ENCODE results near the gene ADD3.

Gene ADD3, protein sequence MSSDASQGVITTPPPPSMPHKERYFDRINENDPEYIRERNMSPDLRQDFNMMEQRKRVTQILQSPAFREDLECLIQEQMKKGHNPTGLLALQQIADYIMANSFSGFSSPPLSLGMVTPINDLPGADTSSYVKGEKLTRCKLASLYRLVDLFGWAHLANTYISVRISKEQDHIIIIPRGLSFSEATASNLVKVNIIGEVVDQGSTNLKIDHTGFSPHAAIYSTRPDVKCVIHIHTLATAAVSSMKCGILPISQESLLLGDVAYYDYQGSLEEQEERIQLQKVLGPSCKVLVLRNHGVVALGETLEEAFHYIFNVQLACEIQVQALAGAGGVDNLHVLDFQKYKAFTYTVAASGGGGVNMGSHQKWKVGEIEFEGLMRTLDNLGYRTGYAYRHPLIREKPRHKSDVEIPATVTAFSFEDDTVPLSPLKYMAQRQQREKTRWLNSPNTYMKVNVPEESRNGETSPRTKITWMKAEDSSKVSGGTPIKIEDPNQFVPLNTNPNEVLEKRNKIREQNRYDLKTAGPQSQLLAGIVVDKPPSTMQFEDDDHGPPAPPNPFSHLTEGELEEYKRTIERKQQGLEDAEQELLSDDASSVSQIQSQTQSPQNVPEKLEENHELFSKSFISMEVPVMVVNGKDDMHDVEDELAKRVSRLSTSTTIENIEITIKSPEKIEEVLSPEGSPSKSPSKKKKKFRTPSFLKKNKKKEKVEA

DNA sequence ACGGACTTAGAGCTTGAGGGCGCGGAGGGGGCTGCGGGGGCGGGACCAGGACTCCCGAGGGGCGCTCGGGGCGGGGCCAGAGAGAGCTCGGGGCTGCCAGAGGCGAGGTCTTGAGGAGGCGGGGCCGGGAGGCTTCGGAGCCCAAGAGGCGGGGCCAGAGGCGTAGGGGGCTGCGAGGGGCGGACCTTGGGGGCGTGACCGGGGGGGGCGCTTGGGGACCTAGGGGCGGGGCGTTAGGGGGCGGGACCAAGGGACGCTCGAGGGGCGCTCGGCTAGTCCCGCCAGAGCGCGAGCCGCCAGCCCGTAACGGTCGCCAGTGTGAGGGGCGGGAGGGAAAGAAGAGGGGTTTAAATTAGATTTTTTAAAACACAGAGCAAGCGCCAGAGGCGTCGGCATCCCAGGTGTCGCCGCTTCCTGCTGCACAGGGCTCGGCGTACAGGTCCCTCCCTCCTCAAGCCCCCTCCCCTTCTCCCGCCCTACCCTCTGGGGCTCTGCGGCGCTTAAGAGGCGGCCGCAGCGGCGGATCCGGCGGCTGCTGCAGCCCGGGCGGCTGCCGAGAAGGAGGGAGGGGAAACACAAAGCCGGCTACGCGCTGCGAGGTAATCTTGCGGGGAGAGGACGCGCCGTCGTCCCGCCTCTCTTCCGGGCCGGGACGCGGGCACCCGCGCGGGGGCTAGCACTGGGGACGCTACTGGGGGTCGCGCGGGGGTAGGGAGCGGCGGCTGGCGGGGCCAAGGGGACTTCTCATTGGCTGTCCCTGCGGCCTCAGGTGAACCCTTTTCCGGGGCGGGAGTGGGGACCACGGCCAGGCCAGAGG is at the start of gene ADD3:
ADD3 (plus strand) TSS at position 284 of the 817 bp plus-strand sequence. CDS start 92,670 bp downstream, outside the sequence.
- peak within 1 kb of the TSS; percentile 46 for H3K9ac ChIP-seq (ENCODE audit: low read length)
- peak within 1 kb of the TSS; percentile 66 to 95 for H3K4me3 ChIP-seq (ENCODE audit: low read depth in 1 of 2, low read length in 2 of 2)
- no peaks in the 10 kb centered on the region for H3K9me3 ChIP-seq (ENCODE audit: low read length)
- H3K27ac ChIP-seq (ENCODE audit: low read depth, low read length): peak within 1 kb of the TSS; percentile 86
- H3K4me1 ChIP-seq (ENCODE audit: insufficient read depth, low read length): peaks cover 40% of the 10 kb centered on the region
- no peaks in the 10 kb centered on the region for H3K36me3 ChIP-seq (ENCODE audit: insufficient read depth, low read length)
- H3K27me3 ChIP-seq (ENCODE audit: control insufficient read depth in 1 of 2, insufficient read depth in 2 of 2, low read length in 2 of 2): no peaks in the 10 kb centered on the region

- Histone ChIP-seq H3K4me3 (ENCODE audit: low read depth in 1 of 2, low read length in 2 of 2) (no peak overlapping the region), H3K27me3 (ENCODE audit: control insufficient read depth in 1 of 2, insufficient read depth in 2 of 2, low read length in 2 of 2) (no peaks in the 10 kb centered on the region), H3K4me1 (ENCODE audit: insufficient read depth, low read length) (no peaks in the 10 kb centered on the region), H3K9ac (ENCODE audit: low read length) (no peak overlapping the region), H3K36me3 (ENCODE audit: insufficient read depth, low read length) (no peaks in the 10 kb centered on the region), H3K27ac (ENCODE audit: low read depth, low read length) (no peak overlapping the region), H3K9me3 (ENCODE audit: low read length) (no peaks in the 10 kb centered on the region)
Observed at GRCh38 chr10:109958059-109958458, 49.7 kb upstream of the ADD3 start.

DNA sequence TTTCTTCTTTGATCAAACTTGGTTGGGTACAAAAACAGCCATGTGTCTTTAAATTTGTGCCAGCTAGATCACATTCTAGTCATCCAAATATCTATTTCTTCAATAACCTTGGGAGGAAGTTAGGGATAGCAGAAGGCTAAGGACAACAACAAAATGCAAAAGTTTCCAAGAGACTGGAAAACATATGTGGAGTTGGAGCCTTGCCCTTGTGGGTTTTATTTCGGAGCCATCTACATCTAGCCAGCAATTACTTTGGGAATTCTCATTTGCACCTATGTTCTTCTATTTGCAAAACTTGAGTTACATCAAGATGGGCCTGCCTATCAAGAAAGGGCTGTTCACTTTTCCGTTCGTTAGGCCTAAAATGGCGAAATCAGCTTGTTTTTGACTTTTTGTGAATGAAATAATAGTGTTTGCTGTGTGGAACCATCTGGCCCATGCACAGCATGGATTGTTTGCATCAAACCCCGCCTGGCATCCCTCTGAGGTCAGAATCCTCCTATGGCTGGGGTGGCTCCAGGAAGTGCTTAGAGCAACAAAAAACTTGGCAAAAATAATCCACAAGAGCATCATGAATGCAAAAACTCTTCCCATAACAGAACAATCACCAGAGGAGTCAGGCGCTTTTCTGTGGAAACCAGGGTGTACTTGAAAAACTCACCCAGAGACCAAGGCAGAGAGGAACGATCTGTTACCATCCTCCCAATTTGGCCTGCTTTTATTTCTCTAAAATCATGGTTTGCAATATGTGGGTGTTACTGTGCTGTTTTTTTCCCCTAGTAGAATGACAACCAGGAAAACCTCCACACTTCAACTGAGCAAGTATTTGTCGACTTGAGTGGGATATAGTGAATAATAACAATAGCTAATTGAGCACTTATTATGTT is 48.3 kb upstream of the ADD3 start:
- no peak overlapping the region for H3K9ac ChIP-seq (ENCODE audit: low read length)
- no peak overlapping the region for H3K27ac ChIP-seq (ENCODE audit: low read depth, low read length)
- H3K4me1 ChIP-seq (ENCODE audit: insufficient read depth, low read length): no peaks in the 10 kb centered on the region
- no peaks in the 10 kb centered on the region for H3K36me3 ChIP-seq (ENCODE audit: insufficient read depth, low read length)
- no peaks in the 10 kb centered on the region for H3K9me3 ChIP-seq (ENCODE audit: low read length)
- no peaks in the 10 kb centered on the region for H3K27me3 ChIP-seq (ENCODE audit: control insufficient read depth in 1 of 2, insufficient read depth in 2 of 2, low read length in 2 of 2)
- H3K4me3 ChIP-seq (ENCODE audit: low read depth in 1 of 2, low read length in 2 of 2): no peak overlapping the region

- no peaks in the 10 kb centered on the region for H3K4me1 ChIP-seq (ENCODE audit: insufficient read depth, low read length)
- H3K27ac ChIP-seq (ENCODE audit: low read depth, low read length): no peak overlapping the region
Observed at GRCh38 chr10:109960682-109961081, 47.1 kb upstream of the ADD3 start.

DNA sequence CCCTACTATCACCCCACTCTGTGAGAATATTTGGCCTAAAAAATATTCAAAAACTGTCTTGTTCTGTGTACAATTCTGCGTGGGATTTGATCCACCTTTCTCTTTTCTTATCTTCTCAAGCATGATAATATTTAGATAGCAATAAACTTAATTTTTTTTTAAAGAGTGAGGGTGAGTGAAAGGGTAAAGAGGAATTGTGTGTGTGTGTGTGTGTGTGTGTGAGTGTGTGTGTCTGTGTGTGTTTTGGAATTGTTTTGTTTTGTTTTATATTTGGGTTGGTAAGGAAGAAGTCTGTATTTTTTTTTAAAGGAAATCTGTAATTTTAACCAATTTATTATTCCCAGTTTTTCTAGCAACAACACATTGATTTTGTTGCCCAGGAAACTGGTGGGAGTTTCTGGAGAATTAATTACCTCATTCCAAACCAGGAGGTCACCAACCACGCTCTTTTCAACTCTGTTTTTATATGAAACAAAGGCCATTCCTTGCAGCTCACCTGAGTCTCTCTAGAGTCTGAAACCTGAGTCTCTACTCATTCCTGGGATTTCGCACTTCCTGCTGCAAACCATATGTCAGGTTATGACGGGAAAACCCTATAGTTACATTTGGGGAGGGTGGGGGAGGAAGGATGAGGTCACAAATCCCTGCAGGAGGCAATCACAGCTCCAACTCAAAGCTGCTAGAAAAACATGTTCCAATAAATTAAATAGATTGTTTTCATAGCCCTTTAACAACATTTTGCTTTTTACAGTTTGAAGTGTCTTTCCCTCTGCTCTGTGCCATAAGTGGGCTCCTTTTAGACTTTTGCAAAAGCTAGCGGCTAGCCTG is 46.4 kb upstream of the ADD3 start:
- no peaks in the 10 kb centered on the region for H3K27me3 ChIP-seq (ENCODE audit: control insufficient read depth in 1 of 2, insufficient read depth in 2 of 2, low read length in 2 of 2)
- H3K27ac ChIP-seq (ENCODE audit: low read depth, low read length): no peak overlapping the region
- H3K4me1 ChIP-seq (ENCODE audit: insufficient read depth, low read length): no peaks in the 10 kb centered on the region
- no peak overlapping the region for H3K4me3 ChIP-seq (ENCODE audit: low read depth in 1 of 2, low read length in 2 of 2)
- no peaks in the 10 kb centered on the region for H3K36me3 ChIP-seq (ENCODE audit: insufficient read depth, low read length)
- H3K9me3 ChIP-seq (ENCODE audit: low read length): no peaks in the 10 kb centered on the region
- no peak overlapping the region for H3K9ac ChIP-seq (ENCODE audit: low read length)

More at GRCh38 chr10:109960682-109961081, 47.1 kb upstream of the ADD3 start:
- H3K9me3 ChIP-seq (ENCODE audit: low read length): no peaks in the 10 kb centered on the region
- H3K4me3 ChIP-seq (ENCODE audit: low read depth in 1 of 2, low read length in 2 of 2): no peak overlapping the region
- no peaks in the 10 kb centered on the region for H3K27me3 ChIP-seq (ENCODE audit: control insufficient read depth in 1 of 2, insufficient read depth in 2 of 2, low read length in 2 of 2)
- no peak overlapping the region for H3K9ac ChIP-seq (ENCODE audit: low read length)
- no peaks in the 10 kb centered on the region for H3K36me3 ChIP-seq (ENCODE audit: insufficient read depth, low read length)

GRCh38 chr10:109962247-109962646 is 45.5 kb upstream of the ADD3 start:
- Histone ChIP-seq H3K4me3 (ENCODE audit: low read depth in 1 of 2, low read length in 2 of 2) (no peak overlapping the region), H3K4me1 (ENCODE audit: insufficient read depth, low read length) (no peaks in the 10 kb centered on the region), H3K27me3 (ENCODE audit: control insufficient read depth in 1 of 2, insufficient read depth in 2 of 2, low read length in 2 of 2) (no peaks in the 10 kb centered on the region), H3K9me3 (ENCODE audit: low read length) (no peaks in the 10 kb centered on the region), H3K36me3 (ENCODE audit: insufficient read depth, low read length) (no peaks in the 10 kb centered on the region), H3K9ac (ENCODE audit: low read length) (no peak overlapping the region), H3K27ac (ENCODE audit: low read depth, low read length) (no peak overlapping the region)

DNA sequence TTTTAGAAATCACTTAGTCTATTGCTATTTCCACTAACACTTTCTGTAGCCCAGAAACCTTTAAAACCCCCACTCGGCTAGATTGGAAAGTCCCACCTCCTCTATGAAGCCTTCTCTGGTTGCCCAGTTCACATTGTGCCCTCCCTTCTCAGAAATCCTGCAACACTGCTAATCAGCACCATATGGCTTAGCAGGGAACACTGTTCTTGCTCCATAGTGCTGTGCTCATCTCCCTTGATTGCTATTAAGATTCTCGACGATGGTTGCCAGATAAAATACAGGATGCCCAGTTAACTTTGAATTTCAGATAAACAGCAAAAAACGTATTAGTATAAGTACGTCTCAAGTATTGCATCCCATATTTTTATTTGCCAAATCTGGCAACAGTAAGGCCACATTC is 44.3 kb upstream of the ADD3 start:
- H3K9ac ChIP-seq (ENCODE audit: low read length): no peak overlapping the region
- no peaks in the 10 kb centered on the region for H3K27me3 ChIP-seq (ENCODE audit: control insufficient read depth in 1 of 2, insufficient read depth in 2 of 2, low read length in 2 of 2)
- no peaks in the 10 kb centered on the region for H3K9me3 ChIP-seq (ENCODE audit: low read length)
- no peaks in the 10 kb centered on the region for H3K36me3 ChIP-seq (ENCODE audit: insufficient read depth, low read length)
- H3K4me1 ChIP-seq (ENCODE audit: insufficient read depth, low read length): no peaks in the 10 kb centered on the region
- H3K27ac ChIP-seq (ENCODE audit: low read depth, low read length): no peak overlapping the region
- H3K4me3 ChIP-seq (ENCODE audit: low read depth in 1 of 2, low read length in 2 of 2): no peak overlapping the region

- Histone ChIP-seq H3K36me3 (ENCODE audit: insufficient read depth, low read length) (no peaks in the 10 kb centered on the region), H3K27ac (ENCODE audit: low read depth, low read length) (no peak overlapping the region), H3K27me3 (ENCODE audit: control insufficient read depth in 1 of 2, insufficient read depth in 2 of 2, low read length in 2 of 2) (no peaks in the 10 kb centered on the region), H3K9me3 (ENCODE audit: low read length) (no peaks in the 10 kb centered on the region), H3K4me3 (ENCODE audit: low read depth in 1 of 2, low read length in 2 of 2) (no peak overlapping the region), H3K9ac (ENCODE audit: low read length) (no peak overlapping the region), H3K4me1 (ENCODE audit: insufficient read depth, low read length) (no peaks in the 10 kb centered on the region)
Observed at GRCh38 chr10:109964318-109964717, 43.5 kb upstream of the ADD3 start.

- Histone ChIP-seq H3K4me1 (ENCODE audit: insufficient read depth, low read length) (no peaks in the 10 kb centered on the region), H3K9me3 (ENCODE audit: low read length) (no peaks in the 10 kb centered on the region), H3K9ac (ENCODE audit: low read length) (no peak overlapping the region), H3K27me3 (ENCODE audit: control insufficient read depth in 1 of 2, insufficient read depth in 2 of 2, low read length in 2 of 2) (no peaks in the 10 kb centered on the region), H3K27ac (ENCODE audit: low read depth, low read length) (peak overlapping the region; percentile 21), H3K4me3 (ENCODE audit: low read depth in 1 of 2, low read length in 2 of 2) (no peak overlapping the region), H3K36me3 (ENCODE audit: insufficient read depth, low read length) (no peaks in the 10 kb centered on the region)
Observed at GRCh38 chr10:109966961-109967738, 40.6 kb upstream of the ADD3 start.

DNA sequence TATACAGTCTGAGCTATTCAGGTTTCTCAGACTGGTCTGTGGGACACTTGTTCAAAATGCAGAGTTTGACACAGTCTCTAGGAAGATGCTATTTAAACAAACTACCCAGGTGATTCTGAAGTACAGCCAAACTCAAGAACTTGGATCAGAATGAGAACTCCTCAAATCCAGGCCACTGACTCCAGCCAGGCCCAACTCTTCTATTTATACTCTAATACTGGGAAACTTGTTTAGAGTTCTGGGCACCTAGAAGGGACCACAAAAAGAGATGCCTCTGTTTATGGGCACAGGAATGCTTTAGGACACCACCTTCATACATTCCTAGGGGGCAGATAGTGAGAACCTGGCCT is 40.1 kb upstream of the ADD3 start:
- Histone ChIP-seq H3K27me3 (ENCODE audit: control insufficient read depth in 1 of 2, insufficient read depth in 2 of 2, low read length in 2 of 2) (no peaks in the 10 kb centered on the region), H3K4me3 (ENCODE audit: low read depth in 1 of 2, low read length in 2 of 2) (no peak overlapping the region), H3K9ac (ENCODE audit: low read length) (no peak overlapping the region), H3K4me1 (ENCODE audit: insufficient read depth, low read length) (no peaks in the 10 kb centered on the region), H3K9me3 (ENCODE audit: low read length) (no peaks in the 10 kb centered on the region), H3K36me3 (ENCODE audit: insufficient read depth, low read length) (no peaks in the 10 kb centered on the region), H3K27ac (ENCODE audit: low read depth, low read length) (peak overlapping the region; percentile 21)

Measured in muscle layer of colon (tissue), 2 donors.